Measurements from ENCODE around the gene IVNS1ABP.

IVNS1ABP gene

DNA sequence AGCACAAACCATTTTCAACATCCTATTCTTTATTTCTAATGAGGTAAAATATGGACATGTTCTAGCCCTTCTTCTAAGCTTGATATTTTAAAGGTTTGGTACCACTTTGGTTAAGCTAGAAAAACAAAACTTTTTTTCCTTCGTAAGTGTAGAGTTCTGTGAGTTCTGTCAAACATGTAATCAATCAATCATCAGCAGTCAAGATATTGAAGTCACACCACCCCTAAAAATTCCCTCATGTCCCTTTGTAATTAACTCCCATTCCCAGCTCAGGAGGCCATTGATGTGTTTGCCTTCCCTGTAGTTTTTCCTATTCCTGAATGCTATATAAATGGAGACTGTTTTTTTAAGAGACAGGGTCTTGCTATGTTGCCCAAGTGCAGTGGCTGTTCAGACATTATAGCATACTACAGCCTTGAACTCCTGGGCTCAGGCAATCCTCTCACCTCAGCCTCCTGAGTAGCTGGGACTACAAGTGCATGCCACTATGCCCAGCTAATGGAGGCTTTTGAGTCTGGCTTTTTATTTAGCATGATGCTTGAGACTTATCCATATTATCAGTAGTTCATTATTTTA, 23.0 kb downstream of the IVNS1ABP start:
- no peak for DNase-seq (ENCODE audit: low read depth in 2 of 2)

DNA sequence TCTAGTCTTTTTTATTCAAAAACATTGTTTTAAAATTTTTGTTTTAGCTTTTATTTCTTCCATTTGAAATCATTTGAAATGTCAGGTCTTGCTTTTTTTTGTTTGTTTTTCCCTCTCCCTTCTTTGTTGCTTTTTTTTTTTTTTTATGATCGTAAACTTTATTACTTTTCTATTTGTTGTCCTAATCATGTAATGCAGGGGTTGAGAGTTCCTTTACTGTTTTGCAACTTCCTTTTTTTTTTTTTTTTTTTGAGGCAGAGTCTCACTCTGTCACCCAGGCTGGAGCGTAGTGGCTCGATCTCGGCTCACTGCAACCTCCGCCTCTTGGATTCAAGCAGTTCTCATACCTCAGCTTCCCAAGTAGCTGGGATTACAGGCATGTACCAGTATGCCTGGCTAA, 24.8 kb downstream of the IVNS1ABP start:
- no peak for DNase-seq (ENCODE audit: low read depth in 2 of 2)

DNA sequence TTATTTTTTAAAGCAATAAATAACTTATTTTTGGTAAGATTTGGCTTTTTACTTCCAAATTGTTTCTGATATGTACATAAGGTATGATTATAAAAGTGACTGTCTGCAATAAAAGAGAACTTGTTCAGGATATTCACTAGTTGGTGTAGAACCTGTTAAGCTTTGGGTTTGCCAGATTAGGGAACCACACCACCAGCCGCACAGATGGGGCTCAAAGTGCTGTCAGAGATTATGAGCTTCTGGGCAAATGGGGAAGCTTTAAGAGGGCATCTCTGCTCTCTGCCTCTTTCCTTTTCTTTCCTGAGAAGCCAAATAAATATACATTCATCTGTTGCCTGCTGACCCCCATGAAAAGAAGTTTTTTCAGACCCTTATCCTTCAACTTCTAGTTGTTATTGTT, 25.4 kb downstream of the IVNS1ABP start:
- no peak for DNase-seq (ENCODE audit: low read depth in 2 of 2)

DNA sequence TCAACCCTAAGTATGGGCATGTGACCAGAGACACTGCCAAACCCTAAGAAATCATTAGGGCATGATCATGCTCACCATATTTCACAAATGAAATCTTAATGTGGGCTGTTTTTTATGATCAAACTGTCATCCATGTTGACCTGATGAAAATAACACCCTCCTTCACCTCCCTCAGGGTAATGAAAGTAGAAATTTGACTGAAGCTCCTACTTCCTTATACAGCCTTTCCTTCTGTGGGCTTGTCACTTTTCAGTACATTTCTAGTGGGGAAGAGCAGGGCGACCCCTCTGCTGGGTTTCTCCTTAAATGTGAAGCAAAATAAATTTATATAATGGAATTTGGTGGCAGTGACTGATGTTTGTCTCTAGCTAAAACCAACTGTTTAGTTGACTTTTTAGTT, 25.9 kb downstream of the IVNS1ABP start:
- no peak for DNase-seq (ENCODE audit: low read depth in 2 of 2)

DNA sequence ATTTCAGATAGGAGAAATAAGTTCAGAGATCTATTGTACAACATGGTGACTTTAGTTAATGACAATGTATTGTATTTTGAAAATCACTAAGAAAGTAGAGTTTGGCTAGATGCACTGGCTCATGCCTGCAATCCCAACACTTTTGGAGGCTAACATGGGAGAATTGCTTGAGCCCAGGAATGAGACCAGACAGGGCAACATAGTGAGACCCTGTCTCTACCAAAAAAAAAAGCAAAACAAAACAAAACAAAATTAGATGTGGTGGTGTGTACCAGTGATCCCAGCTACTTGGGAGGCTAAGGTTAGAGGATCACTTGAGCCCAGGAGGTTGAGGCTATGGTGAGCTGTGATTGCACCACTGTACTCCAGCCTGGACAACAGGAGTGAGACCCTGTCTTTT, 27.2 kb downstream of the IVNS1ABP start:
- no peak for DNase-seq (ENCODE audit: low read depth in 2 of 2)

DNA sequence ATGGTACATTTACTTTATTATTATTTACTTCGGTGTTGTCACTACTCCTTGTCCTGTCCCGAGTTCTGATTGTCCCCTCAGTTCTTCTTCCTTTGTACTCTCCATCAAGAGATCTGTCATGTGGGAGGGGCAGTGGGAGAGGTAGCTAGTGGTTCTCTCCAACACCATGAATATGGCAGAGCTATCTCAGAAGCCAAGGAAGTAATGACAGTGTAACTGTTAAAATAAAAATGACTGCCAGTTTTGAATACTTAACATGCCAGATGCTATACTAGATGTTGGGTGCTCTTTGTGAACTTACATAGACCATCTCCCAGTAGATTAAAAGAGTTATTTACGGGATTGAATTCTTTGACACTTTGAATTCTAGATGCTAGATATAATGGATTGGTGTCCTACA, 28.6 kb downstream of the IVNS1ABP start:
- no peak for DNase-seq (ENCODE audit: low read depth in 2 of 2)

DNA sequence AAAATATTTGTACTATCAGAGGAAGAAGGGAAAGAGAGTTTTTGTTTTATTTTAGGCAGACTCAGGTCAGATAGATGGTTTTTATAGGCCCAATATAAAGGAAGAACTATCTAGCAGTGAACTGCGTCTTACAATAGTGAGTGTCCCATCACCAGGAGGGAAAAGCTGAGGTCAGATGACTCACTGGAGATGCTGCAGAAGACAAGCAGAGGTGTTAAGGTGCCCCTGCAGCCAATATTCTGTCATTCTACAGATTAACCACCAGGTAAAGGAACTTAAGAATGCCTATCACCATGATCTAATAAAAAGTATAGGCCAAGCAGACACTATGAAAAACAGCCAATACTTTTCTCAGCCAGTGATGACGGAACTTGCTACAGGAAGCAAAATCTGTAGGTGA, 29.6 kb downstream of the IVNS1ABP start:
- no peak for DNase-seq (ENCODE audit: low read depth in 2 of 2)

DNA sequence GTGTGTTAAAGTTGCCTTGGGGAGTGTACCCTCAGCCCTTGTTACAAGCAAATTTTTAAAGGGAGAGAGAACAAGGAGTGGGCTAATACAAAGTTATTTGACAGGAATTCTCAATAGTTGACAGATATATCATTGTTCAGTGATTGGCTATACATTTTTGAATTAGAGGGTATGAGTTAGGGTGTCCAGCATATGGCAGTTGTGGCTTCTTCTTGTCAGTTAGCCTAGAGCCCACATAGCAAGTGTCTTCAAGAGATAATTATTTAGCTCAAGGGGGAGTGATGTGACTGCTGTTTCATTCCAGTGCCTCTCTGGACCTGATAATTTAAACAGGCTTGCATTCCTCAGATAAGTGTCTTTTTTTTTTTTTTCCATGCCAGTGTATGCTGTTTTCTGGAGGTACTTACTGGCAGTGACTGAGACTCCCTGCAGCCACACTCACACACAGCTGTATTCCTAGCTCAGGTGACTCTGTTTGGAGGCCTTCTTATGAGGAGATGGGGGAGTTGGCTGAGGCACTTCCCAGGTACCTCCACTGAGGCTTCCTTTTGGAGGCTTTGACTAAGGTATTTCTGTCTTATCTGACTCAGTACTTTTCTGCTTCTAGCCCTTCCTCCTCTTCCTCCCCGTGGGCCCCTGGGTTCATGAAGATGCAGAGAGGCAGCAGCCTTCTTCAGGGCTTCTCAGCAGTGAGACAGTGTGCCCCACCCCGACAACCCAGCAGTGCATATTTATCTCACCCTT, 32.3 kb downstream of the IVNS1ABP start:
- no peak for DNase-seq (ENCODE audit: low read depth in 2 of 2)

DNA sequence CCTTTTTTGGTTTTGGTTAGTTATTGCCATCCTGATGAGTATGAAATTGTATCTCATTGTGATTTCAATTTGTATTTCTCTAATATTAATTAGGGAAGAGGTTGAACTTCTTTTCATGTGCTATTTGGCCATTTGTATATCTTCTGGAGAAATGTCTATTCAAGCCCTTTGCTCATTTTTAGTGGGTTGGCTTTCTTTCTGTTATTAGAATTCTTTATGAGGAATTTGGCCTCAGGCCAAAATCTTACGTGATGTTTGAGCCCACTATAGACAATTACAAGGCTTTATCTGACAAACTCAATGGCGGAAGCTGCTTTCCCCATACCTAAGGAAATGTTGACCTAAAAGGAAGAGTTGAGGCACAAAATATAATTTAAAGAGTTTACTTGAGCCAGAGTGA, 32.9 kb downstream of the IVNS1ABP start:
- no peak for DNase-seq (ENCODE audit: low read depth in 2 of 2)

DNA sequence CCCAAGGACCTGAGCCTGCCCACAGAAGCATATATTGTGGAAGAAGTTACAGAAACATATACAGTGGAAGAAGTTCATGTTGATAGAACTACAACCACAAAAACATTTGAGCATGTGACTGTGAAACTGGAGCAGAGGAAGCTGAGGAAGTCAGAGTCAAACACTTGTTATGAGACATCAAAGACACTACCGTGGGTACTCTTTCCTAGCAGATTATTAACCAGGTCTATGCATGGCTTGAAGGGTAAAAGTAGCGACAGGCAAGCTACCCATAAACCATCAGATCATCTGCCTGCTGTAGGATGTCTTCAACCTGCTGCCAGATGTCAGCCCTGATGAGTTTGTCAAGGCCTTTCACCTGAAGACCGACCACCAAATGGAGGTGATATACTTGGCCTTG, 35.8 kb downstream of the IVNS1ABP start:
- no peak for DNase-seq (ENCODE audit: low read depth in 2 of 2)

DNA sequence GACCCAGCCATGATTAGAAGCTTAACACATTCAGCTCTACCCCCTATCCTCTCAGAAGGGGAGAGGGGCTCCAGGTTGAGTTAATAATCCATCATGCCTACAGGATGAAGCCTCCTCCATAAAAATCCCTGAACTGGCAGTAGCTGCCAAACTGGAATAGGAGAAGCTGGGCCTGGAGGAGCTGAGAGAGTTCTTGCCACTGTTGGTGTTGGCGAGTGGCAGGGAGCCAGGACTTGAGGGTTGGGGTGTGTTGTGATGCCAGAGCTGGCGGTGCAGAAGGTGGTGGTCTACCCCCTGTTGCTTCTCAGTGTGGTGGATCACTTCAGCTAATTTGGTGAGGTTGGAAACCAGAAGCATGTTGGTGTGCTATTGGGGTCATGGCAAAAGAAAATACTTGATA, 36.5 kb downstream of the IVNS1ABP start:
- DNase-seq (ENCODE audit: low read depth in 2 of 2), result no peak

DNA sequence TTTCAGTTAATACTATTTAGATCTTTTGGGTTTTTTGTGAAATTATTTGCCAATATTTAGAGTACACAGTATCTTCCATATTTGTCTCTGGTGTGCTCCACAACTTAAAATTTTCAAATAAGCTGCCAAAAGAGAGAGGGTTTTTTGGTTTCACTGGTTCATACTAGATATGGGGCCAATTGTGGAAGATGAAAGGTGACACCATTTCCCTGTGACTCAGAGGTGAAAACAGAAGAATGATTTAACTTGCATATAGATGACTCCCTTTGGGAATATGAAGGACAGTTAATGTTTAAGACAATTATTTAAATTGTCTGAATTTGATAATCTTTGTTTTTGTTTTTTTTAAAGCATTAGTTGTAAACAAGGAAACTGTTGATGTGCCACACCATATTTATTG, 37.5 kb downstream of the IVNS1ABP start:
- peak in 1 of 2 experiments; percentile 13 for DNase-seq (ENCODE audit: low read depth in 2 of 2)

DNA sequence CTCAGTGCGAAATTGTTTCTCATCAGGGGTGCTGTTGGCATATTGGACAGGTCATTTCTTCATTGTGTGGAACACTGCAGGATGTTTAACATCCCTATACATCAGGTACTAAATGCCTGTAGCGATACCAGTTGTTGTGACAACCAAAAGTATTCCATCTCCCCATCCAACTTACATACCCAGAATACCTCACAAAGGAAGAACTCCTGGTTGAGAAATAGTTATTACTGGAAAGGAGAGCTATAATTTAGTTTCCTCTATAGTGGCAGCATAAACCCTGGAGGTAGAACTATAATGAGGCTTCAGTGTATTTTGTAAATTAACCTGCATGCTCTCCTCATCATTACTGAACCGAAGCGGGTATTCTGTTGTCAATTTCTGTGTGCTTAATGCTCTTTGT, 45.1 kb downstream of the IVNS1ABP start:
- DNase-seq (ENCODE audit: low read depth in 2 of 2), result no peak

DNA sequence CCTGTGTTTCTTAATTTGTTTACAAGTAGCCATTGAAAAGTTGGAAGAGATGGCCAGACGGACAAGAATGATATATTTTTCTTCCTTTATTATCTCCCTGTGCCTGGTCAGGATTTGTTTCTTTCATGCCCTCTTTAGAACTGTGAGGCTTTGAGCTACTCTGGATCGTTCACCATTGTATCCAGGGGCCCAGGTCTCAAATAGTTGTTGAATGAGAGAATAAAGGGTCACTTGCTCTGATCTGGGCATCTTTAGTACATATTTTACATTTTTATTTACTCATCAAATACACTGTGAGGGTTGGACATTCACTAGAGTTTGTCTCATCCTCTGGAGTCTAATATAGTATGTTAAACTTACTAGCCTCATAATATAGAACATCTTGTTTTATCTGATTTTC, 48.7 kb downstream of the IVNS1ABP start:
- no peak for DNase-seq (ENCODE audit: low read depth in 2 of 2)

DNA sequence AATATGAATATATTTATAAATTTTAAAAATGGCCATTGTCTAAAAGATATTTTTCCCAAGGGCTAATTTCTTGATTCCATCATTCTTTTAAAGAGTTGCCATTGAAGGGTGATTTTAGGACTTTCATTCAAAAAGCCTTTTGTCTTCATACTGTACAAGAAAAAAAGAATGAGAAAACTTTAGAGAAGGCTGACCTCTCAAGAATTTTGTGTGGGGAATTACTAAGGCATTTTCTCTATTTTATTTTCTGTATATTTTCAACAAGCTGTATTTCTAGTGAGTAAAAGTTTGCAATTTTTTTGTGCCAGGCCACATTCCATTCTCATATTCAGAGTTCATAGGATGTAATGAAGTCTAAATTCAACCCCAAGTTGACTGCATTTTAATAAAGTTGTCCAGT, 49.3 kb downstream of the IVNS1ABP start:
- DNase-seq (ENCODE audit: low read depth in 2 of 2), result no peak

DNA sequence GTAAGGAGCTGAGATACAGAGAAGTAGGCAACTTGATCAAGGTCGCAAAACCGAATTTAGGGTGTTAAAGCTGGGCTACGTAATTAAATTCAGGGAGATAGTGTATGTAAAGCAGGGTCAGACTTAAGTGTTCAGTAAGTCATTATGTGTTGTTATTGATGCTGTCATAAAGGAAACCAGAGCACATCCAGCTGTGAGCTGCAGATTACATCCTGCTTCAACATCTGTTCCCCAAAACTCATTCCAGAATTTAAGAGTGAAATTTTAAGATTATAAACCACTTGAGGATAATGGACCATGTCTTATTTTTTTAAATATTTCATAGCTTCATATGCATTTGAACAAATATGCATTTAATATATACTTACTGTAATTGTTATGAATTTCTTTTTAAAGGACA, 49.7 kb downstream of the IVNS1ABP start:
- no peak for DNase-seq (ENCODE audit: low read depth in 2 of 2)

DNA sequence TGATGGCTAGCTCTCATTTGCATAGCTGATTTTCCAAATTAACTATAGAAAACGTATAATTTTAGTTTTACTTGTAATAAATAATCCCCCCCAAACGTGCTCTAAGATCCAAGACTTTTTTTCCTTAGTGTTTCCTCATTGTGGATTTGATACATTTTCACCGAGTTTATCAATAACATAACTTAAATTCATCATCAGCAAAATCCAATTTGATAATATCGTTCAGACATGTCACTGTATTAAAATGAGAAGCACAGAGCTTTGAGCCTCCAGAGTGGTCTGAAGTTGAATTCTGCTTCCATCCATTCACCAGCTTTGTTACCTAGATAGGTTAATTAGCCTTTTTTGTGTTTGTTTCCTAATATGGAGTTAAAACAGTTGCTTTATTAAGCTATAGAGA, 51.7 kb downstream of the IVNS1ABP start:
- no peak for DNase-seq (ENCODE audit: low read depth in 2 of 2)

DNA sequence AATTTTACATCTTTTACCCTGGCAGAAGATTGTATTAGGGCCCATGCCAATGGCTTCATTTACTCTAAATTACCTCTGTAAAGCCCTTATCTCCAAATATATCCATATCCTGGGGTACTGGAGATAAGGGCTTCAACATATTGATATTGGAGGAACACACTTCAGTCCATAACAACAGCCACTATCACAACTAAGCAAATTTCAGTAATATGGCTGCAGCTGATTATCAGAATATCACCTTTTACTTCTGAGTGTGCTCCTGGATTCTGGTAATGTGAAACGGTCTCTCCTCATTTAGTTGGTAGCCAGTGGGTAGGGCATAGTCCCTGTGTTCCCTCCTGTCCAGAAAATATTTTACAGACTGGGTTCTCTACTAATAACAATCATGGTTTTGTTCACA, 53.3 kb downstream of the IVNS1ABP start:
- no peak for DNase-seq (ENCODE audit: low read depth in 2 of 2)

DNA sequence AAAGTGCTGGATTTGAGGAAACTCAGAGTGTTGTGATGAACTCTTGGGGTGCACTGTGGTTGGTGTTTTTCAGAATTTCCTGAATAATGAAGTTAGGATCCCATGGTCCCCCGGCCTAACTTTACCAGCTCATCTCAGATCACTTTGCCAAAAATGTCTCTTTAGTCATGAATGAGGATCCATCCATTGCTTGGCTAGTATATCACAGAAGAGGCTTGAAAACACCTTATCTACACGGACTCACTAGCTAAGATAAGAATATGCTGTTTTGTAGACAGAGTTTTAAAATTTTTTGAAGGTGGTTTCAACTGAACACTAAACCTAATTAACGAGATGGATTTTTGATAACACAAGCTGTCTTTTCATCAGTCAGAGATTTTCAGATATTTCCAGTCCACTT, 53.8 kb downstream of the IVNS1ABP start:
- no peak for DNase-seq (ENCODE audit: low read depth in 2 of 2)

DNA sequence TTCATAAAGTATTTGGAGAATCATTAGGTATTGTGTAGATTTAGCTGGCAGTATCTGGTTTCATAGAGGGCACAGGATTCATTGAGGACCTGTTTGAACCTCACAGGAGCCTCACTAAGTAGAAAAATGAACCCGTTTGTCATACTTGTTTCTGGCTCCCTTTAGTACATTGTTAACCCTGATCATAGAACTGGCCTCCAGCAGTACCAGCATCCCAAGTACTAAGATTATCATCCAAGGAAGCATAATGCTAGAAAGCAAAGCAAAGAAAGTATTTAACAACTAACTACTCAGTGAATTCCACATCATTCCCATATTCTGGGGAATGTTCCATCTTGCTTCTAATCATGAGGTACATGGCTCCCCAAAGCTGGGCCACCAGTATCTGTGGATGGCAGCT, 54.9 kb downstream of the IVNS1ABP start:
- DNase-seq (ENCODE audit: low read depth in 2 of 2), result no peak

DNA sequence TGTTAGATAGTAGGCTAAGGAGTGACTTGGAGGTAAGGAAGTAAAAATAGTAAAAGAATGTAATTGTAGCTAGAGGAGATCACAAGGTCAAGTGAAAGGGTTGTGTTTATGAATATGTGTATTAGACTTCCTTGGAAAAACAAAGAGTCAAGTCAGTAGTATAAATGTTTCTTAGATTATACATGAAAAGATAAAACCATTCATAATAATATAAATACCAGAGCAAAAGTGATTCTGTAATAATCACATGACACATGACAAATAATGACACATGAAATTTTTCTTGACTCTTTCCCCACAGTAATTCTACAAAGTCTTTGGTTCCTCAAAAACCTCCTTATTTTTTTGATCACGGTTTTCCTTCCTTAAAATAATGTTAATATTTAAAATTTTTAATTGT, 56.4 kb downstream of the IVNS1ABP start:
- no peak for DNase-seq (ENCODE audit: low read depth in 2 of 2)

DNA sequence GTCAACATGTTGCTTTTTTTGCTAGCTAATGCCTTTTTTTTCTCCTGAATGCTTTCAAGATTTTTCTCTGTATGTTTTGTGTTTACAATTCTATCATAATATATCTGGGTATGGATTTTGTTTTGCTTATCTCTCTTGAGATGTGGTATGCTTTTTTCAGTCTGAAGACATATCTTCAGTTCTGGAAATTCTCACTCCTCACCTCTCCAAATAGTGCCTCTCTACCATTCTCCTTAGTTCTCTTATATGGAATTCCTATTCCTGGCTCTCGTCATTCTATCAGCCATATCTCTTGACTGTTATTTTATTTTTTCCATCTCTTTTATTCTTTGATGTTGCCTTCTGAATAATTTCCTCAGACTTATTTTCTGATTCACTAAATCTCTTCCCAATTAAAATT, 58.4 kb downstream of the IVNS1ABP start:
- no peak for DNase-seq (ENCODE audit: low read depth in 2 of 2)

DNA sequence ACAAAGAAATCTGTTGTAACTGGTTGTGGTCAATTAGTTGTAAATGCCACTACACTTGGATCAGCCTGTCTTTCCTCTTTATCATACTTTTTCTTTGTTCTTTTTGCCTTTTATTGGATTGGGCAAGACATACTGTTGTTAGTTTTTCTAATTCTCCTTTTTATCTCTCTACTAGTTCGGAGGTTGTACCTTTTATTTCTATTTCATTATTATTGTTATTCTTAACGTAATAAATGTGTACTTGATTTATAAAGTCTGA, 59.2 kb downstream of the IVNS1ABP start:
- DNase-seq (ENCODE audit: low read depth in 2 of 2), result no peak
